Activated CD4-positive, alpha-beta T cell treated with anti-CD3 and anti-CD28 coated beads, Interleukin-2, amount 50 U/mL, for 24 hours (primary cell): Measurements from ENCODE around the gene ING5.
"Not testable (repeated sequence)": the region's sequence is repeated elsewhere in the genome, so short reads cannot be mapped to it uniquely, and the experiment has no call there.

Experiments
- DNase-seq, 2 donors: peaks; one replicate each; pipeline ENCODE4 v3.0.0-alpha.2; 2020; ENCODE audit warnings: low read depth in 1 of 2, low spot score in 1 of 2

Gene ING5

DNA sequence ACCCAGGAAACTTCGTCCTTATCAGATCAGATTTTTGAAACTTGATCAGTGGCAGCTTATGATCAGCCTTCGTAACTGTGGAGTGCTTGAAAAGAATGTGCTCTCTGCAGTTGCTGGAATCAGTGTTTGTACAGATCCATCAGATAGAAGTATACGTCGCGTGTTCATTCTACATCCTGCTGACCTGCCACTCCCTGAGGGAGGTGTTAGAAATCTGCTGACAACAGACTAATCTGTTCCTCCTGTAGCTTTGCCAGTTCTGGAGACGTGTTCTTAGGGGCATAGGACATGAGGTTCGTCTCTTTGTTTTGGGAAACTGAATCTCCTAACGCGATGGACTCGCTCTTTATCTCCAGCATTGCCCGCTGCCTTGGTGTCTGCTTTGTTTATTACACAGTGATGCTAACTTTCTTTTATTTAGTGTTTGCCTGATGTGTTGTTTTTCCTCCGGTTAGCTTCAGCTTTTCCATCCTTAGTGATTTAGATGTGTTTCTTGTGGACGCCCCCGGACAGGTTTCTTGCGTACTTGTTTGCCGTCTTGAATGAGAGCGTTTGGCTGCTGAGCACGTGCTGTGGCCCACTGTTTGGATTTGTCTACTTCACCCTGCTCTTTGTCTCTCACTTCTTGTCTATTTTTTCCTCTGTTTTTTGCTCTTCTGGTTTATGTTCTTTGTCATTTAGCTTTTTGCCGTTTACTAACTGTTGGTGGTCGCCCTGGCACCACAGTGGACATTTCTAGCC lies 57.4 kb downstream of the ING5 start:
- no peak for DNase-seq

DNA sequence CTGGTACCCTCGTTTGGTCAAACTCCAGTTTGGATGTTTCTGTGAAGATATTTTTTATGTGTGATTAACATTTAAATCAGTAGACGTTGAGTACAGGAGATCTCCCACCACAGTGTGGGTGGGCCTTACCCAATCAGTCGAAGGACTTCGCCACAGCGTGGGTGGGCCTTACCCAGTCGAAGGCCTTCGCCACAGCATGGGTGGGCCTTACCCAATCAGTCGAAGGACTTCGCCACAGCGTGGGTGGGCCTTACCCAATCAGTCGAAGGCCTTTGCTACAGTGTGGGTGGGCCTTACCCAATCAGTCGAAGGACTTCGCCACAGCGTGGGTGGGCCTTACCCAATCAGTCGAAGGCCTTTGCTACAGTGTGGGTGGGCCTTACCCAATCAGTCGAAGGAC lies 58.1 kb downstream of the ING5 start:
- not testable (repeated sequence) for DNase-seq

DNA sequence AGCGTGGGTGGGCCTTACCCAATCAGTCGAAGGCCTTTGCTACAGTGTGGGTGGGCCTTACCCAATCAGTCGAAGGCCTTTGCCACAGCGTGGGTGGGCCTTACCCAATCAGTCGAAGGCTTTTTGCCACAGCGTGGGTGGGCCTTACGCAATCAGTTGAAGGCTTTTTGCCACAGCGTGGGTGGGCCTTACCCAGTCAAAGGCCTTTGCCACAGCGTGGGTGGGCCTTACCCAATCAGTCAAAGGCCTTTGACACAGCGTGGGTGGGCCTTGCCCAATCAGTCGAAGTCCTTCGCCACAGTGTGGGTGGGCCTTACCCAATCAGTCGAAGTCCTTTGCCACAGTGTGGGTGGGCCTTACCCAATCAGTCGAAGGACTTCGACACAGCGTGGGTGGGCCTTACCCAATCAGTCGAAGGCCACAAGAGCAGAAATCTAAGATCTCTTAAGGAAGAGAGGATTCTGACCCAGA lies 58.5 kb downstream of the ING5 start:
- DNase-seq, result no peak

DNA sequence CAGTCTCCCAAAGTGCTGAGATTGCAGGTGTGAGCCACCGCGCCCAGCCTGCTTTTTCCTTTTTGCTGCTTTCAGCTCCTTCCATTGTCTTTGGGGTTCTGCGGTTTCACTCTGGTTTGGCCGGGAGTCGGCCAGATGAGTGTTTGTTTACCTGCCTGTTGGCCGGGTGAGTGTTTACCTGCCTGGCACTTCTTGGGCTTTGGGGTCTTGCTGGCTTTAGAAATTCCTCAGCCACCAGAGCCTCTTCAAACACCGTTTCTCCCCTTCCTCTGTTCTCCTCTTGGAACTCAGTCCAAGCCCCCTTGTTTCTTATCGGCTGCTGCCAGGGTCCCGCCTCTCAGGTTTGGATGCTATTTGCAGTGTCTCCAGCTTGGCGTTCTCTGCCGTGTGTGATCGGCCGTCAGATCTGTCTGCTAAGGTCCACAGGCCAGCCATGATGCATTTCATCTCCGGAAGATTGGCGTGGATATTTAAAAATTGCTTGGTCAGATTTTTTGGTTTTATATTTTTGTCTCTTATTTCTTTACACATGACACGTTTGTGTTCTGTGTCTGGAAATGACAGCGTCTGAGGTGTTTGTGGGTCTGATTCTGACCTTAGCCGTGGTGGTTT lies 60.6 kb downstream of the ING5 start:
- no peak for DNase-seq

DNA sequence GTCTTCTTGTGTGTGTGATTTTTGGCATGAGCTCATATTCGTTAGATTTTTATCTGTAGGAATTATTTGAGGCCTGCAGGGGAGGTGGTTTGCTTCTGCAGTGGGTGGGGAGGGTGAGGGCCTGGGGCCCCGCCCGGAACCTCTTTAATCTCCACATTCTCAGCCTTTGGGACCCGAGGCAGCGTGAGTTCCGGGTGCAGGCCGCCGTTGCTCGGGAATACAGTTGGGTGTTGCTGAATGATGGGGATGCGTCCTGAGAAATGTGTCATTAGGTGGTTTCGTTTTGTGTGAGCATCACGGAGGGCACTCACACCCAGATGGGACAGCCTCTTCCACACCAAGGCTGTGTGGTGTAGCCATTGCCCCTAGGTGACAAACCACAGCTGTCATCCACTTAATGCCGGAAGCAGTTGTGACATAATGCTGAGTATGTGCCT lies 61.1 kb downstream of the ING5 start:
- DNase-seq, result no peak

DNA sequence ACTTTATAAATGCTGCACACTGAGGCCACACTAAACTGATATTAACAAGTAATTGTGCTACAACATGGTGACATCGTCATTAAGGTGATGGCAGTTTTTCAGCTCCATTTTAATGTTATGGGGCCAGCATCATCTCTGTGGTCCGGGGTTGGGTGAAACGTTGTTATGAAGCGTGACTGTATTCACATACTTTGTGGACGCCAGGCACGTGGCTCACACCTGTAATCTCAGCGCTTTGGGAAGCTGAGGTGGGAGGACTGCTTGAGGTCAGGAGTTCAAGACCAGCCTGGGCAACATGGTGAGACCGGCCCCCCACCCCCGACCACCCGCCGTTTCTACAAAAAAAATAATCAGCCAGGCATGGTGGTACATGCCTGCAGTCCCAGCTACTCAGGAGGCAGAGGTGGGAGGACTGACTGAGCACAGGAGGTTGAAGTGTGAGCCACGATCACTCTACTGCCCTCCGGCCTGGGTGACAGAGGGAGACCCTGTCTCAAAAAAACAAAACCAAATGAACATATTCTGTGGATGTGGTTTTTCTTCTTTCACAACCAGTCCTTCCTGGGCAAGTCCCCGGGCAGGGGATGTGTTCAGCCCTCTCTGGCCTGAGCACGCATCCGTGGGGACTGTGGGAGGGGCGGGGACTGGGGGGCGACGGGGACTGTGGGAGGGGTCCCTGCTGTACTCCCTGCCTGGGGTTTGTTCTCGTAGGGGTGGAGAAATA lies 61.9 kb downstream of the ING5 start:
- DNase-seq, result no peak

DNA sequence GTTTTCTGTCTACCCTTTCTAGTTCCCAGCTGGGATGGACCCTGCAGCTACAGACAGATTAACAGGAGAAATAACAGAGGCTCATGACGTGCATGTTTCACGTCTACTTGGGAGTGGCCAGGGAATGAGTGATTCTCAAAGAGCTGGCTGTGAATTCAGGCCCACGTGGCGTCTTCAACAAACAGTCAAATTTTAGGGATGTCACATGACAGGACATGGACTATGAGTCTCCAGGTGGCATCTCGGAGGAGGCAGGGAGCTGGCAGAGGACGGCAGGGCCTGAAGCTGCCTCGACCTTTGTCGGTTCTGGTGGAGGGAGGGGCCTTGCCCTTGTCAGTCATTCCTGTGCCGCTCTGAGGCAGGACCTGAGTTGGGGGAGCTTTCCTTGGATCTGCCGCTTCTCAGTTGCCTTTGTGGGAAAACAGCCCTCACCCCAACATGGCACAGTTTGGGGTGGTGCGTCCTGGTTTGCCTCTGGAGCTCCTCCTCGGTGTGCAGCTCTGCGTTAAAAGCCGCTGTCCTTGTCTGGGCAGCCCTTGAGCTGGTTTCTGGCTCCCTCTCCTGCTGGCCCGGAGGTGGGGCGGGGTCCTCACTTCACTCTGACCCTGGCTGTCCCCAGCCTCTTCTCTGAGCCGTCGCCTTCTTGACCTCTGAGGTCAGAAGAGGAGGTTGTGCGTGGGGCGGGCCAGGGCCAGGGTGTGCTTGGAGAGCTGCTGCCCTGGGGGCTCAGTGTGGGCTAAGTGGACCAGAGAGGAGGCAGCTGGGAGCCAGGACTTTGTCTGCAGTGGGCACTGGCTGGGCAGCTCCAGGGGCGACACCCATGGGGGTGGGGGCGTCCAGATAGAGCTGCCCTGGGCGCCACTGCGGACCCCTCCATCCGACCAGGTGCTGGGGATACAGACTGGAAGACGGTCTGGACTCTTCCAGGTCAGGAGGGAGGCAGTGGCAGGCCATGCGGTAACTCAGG lies 62.7 kb downstream of the ING5 start:
- DNase-seq, result no peak

DNA sequence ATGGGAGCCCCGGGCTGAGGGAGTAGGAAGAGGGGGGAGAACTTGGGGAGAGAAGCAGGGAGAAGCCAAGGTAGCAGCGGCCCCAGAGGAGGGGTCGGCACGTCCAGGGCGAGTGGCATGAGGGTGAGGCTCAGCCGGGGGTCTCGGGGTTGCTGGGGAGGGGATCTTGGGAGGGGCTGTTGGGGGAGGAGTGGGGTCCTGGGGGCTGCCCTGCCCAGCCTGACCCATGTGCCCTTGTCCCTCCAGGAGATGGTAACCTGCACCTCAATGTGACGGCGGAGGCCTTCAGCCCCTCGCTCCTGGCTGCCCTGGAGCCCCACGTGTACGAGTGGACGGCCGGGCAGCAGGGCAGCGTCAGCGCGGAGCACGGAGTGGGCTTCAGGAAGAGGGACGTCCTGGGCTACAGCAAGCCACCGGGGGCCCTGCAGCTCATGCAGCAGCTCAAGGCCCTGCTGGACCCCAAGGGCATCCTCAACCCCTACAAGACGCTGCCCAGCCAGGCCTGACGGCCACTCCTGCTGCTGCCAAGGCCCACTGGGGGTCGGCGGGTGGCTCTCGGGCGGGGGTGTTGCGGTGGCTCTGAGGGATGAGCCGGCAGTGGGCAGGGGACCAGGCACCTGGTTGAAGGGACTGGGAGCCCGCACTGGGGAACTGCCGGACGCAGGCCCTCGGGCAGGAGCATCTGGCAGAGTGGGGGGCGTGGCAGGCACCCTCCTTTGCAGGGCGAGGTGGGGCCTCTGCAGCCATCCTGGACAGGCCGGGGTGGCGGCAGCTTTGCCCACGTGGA lies 65.8 kb downstream of the ING5 start:
- no peak for DNase-seq

DNA sequence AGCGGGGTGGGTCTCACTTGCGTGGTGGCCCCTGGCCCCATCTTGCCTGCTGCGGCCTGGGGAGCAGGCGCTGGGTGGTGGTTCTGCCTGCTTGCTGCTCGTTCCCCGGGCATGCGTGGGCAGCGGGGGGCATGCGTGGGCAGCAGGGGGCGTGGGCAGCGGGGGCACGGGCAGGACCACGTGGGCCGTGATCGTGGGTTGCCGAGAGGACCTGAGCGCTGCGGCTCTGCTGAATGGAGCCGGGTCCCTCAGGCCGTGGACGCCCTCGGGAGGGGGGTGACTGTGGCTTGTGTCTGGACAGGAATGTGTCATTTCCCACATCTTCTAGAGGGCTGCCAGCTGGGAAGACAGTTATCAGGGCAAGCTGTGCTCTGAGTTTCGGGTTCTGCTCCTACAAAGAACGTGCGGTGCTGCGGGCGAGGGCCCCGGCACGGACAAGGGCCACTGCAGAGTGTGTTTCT lies 66.4 kb downstream of the ING5 start:
- DNase-seq, result no peak

DNA sequence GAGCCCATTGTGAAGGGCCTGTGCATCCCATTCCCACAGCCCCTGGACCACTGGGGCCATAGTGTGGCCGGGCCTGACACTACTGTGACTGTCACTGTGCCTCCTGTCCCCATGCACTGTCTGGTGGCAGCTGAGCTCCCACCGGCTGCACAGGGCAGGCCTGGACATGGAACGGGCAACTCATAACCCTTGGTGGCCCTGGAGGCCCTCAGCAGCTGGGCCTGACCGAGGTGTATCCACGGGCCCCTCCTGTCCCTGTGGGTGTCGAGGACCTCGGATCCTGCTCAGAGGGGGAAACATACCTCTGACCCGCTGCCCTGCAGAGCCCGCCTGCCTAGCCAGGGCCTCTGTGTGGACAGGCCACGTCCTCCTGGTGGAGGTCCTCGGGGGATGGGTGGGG lies 67.0 kb downstream of the ING5 start:
- DNase-seq, result no peak

DNA sequence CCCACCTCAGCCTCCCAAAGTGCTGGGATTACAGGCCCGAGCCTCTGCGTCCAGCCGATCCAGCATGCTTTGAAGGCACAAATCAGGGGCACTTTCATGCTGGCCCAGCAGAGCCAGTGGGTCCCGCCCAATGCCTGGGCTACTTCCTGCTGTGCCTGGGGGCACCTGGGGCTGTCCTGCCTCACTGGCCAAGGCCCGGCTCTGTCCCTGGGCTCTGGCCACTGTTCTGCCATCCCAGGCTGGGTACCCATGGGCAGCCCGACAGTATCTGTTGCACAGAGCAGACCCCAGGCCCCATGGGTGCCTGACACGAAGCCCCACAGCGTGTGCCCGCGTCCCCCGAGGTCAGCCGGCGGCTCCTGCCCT lies 68.0 kb downstream of the ING5 start:
- no peak for DNase-seq

DNA sequence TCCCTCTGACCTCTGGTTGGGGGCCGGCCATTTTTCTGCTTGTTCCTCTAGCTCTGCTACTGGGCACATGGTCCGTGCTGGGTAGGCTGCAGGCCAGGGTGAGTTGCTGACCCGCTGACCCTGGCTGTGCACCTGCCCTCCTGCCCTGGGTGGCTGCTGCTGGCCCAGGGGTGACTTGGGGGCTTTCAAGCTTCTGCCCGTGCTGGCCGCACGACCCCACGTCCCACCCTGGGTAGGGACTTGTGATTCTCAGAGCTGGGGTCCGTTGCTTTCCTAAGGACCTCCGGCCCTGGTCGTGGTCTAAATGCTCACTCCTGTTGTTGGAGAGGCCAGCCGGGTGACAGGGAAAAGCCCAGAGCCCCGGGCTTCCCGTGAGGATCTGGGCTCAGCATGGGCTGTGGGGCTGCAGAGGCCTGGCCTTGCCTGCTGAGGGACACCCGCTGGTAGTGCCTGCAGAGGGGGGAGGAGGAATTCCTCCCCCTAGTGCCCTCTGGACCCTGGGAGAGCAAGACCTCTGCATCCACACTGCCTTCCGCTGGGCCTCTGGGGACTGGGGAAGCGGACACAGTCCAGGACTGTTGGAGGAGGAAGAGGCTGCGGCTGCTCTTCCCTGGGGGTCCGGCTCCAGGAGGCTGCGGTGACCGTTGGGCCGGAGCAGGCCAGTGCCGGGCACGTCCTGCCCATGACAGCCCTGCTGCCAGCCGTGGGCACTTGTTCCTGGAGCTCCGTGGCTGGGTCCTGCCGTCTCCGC lies 68.5 kb downstream of the ING5 start:
- DNase-seq, result no peak

DNA sequence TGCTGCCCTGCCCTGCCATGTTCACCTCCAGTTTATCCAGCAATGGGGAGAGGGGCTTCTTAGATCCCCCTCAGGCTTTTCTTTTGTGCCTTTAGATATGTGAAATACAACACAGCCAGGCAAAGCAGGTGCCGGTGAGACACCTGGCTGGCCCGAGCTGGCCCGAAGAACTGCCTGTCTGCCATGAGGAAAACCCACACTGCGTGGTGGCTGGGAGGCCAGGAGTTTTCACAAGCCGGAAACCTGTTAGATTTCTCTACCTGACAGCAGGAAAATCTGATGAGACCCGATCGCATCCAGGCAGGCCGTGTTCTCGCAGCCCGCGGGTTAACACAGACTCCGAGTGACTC lies 69.1 kb downstream of the ING5 start:
- DNase-seq, result no peak

DNA sequence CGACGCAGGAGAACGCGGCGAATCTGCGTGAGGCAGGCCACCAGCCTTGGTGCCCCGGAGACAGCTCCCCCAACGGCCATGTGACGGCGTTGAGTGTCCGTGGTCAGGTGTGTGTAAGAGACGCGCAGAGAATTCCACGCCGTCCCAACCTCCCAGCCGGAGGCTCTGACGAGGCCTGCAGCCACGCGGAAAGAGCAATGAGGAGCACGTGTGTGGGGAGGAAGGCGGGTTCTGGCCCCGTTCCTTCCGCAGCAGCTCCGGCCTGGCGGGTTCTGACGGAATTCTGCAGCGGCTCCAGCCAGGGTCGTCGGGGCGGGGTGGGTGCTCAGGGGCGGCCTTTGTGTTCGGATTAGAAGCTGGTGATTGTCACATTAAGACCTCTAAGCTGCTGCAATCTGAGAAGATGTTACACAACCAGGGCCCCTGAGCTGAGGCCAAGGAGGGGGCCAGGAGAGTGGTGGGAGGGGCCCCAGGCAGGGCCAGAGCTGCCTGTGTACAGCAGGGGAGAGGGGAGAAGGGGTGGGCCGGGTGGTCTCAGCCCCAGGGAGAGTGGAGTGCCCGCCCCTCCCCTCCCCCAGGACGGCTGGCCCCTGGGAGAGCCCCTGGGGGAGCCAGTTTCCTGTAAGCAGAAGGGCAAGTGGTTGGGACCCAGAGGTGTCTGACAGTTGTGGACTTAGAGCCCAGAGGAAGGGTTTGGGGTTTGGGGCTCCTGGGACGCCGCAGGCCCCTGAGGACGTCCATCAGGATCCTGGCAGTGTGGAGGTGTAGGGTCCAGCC lies 69.6 kb downstream of the ING5 start:
- DNase-seq, result no peak

DNA sequence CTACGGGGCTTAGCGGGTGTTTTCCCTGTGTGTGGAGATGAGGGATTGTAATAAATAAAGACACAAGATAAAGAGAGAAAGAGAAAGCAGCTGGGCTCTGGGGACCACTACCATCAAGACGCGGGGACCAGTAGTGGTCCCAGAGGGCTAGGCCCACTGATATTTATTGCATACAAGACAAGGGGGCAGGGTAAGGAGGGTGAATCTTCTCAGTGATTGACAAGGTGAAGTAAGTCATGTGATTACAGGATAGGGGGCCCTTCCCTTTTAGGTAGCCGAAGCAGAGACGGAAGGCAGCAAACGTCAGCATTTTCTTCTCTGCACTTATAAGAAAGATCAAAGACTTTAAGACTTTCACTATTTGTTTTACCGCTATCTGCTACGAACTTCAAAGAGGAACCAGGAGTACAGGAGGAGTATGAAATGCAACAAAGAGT lies 70.2 kb downstream of the ING5 start:
- peak in 1 of 2 donors; percentile 37 for DNase-seq

DNA sequence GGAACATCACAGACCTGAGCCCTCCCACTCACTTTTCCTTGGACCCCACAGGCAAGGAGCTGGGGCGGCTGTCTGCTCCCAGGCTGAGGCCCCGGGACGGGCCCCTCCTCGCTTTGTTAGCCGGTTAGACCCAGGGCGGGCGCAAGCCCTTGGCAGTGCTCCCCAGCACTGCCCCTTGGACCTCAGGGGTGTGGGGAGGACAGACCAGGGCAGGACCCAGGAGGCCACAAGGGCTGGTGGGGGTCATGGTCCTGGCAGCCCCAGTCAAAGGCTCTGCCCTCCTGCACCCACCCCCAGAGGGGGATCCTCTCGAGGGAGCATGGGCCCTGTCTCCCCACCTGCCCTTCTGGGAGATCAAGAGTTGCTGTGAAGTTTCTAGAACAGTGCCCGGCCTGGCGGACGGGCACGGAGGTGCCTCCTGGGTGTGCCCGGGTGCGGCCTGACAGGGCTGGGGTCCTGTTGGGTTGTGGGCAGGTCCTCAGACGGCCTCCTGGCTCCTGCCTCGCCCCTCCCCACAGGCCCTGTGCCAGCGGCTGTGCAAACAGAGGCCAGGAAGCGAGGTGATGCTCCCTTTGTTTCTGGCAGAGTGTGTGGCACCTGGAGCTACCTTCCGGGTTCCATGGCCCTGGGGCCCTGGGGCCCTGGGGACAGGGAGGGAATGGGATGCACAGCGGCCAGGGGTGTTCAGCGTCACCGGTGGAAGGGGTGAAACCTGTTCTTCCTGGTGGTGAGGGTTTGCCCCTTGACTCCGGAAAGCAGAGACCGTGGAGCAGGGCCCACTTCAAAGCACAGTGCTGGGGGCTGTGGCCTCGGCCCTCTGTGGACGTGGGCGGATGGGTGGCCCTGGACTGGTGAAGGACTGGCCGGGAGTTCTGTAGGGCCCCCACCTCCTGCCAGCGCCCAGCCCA lies 71.9 kb downstream of the ING5 start:
- no peak for DNase-seq

DNA sequence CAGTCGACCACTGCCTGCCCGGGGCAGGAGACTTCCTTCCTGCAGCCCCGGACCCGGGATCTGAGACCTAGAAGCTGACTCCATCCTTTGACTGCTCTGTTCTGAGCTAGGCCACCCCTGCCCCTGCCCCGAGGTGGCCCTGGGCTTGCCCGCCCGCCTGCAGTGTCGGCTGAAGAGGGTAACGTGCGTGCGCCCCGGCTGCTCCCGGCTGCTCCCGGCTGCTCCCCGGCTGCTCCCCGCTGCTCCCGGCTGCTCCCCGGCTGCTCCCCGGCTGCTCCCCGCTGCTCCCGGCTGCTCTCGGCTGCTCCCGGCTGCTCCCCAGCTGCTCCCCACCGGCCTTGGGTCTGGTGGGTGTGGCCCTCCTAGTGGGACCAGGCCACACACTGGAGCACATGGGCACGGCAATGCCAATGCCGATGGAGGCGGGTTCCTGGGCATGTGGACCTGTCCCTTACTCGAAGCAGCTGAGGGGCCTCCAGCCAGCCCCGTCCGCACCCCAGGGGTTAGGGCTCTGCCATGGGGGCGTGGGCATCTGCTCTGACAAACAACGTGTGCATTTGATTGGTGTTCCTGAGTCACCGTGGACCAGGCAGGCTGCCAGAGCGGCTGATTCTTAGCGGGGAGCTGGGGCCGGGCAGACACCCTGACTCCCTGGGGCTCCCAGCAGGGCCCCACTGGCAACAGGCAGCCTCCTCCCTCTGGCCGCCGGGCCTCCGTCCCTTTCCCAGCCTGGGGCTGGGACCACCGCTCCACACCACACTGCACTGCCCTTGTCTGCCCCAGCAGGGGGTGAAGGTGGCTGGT lies 72.8 kb downstream of the ING5 start:
- DNase-seq, result no peak
